ENCODE results near the gene CD300E.
"Not testable (repeated sequence)": the region's sequence is repeated elsewhere in the genome, so short reads cannot be mapped to it uniquely, and the experiment has no call there.

Gene CD300E

GRCh38 chr17:74598346-74599022 lies 25.1 kb downstream of the CD300E start:
- DNase-seq: no peak

- DNase-seq: no peak
These were observed 26.3 kb downstream of the CD300E start for GRCh38 chr17:74597069-74597790.

GRCh38 chr17:74595037-74595750 lies 28.3 kb downstream of the CD300E start:
- DNase-seq: no peak

DNA sequence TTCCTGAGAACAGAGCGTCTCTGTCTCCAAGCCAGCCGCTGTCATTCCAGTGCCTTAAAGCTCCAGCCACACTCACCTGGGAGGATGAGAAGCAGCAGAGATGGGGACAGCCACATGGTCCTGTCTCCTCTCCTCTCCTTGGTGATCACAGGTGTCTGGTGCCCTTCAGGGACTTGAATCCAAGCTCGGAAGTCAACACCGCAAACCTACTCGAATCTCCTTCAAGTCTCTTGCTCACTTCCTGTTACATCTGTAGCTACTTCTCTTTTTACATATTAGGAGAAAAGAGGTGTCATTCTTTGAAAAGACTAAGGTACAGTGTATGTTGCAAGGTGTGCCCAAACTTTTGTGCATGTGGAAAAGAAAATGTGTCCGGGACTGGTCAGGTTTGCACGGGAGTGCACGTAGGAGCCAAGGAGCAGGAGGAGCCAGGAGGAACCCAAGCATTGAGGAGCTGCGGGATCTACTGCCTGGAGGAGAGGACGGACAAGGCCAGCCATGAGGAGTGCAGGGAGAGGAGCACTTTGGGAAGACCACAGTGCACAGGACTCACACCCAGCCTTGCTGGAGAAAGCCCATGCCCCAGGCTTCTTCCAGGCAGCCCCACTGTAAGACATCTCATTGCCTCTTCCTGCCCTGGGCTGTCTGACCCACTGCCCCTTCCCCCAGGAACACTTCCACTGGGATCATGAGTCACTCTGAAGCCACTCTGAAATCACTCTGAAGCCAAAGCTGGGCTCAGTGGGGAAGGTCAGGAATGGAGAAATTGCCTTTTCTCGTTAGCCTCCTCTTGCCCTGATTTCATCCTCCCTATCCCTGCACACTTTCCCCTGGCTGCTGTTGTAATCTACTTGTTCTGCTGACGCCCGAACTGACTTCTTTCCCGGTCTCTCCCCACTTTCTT lies 31.2 kb downstream of the CD300E start, which contains the start of gene CD300LD:
TSS of gene CD300LD (minus strand) at position 197 of the 904 bp plus-strand sequence. CDS start at position 116, 81 bp downstream.
- no peak for DNase-seq

DNA sequence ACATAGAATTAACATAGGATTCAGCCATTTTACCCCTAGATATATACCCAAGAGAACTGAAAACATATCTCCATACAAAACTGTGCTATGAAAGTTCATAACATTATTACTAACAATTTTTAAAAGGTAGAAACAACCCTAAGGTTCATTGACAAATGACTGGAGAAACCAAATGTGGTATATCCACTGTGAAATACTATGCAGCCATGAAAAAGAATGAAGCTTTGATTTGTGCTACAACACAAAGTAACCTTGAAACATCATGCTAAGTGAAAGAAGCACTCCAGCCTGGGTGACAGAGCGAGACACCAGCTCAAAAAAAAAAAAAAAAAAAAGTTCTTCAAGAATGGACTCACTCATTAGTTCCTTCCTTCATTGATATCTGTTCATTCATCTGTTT lies 32.0 kb downstream of the CD300E start:
- no peak for DNase-seq

DNA sequence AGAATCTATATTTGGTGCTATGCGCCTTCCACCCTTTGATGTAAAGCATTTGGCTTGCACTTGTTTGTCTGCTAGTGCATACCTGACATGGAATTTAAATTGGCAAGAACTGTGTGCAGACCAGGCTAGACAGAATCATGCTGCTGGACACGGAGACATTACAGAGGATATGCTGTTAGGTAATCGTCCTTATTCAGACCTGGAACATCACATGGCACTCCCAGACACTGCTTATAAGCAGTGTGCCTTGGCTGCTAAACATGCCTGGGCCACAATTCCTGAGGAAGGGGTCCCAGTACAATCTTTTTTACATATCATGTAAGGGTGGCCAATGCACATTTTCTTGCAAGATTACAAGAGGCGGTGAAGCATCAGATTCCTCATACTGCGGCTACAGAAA lies 37.8 kb downstream of the CD300E start:
- no peak for DNase-seq

- no peak for DNase-seq
These were observed 39.1 kb downstream of the CD300E start for GRCh38 chr17:74584292-74585060.

DNA sequence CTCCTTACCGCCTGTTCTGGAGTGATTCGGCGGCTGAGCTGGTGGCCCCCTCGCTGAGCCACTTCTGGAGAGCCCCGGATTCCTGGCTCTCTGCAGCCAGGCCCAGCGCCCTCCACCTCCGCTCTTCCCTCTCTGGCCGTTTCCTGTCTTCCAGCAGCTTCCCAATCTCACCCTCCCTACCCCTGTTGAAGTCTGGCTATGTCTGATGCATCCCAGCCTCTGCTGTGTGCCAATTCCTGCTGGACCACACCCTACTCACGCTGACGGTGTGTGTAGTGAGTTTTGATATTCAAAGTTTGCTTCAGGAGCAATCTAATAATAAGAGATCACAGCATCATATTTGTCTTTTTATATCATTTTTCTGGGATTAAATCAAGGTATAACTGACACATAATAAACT lies 40.9 kb downstream of the CD300E start:
- no peak for DNase-seq

DNA sequence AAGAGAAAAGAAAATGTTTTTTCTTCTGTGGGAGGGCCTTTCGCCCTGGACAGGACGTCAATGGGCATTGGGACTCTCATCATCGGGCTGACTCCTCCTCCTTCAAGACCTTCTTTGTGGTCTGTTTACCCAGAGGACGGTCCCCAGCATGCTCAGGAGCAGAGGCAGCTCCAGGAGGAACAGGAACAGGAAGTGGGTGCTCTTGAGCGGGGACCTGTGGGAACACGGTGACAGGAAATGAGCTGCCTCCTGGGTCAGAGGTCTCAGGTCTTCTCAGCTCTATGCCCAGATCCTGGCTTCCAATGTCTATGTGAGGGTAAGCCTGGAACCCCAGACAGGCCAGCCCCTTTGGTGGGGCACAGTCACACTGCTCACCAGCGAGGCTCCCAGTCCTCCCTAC lies 43.6 kb downstream of the CD300E start:
- no peak for DNase-seq

DNA sequence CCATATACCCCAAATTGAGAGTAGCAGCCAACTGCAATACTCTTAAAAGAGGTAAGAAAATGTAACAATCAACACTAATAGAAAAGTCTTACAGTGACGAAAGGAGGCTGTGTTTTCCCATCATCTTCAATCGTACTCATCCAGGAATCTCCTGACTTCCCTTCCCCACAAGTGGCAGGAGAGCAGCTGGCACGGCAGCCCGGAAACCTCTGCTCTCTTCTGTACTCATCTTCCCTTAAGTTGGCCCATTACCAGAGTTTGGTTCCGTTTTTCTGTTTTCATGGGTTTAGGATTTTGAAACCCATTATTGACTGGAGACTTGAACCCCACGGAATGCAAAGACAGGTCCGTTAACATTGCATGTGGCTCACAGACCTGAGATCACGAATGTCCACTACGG lies 44.6 kb downstream of the CD300E start:
- DNase-seq: no peak

- no peak for DNase-seq
These were observed 48.9 kb downstream of the CD300E start for GRCh38 chr17:74574489-74575142.

- DNase-seq: not testable (repeated sequence)
These were observed 49.9 kb downstream of the CD300E start for GRCh38 chr17:74573635-74574034.

GRCh38 chr17:74573169-74573568 lies 50.4 kb downstream of the CD300E start:
- DNase-seq: no peak

DNA sequence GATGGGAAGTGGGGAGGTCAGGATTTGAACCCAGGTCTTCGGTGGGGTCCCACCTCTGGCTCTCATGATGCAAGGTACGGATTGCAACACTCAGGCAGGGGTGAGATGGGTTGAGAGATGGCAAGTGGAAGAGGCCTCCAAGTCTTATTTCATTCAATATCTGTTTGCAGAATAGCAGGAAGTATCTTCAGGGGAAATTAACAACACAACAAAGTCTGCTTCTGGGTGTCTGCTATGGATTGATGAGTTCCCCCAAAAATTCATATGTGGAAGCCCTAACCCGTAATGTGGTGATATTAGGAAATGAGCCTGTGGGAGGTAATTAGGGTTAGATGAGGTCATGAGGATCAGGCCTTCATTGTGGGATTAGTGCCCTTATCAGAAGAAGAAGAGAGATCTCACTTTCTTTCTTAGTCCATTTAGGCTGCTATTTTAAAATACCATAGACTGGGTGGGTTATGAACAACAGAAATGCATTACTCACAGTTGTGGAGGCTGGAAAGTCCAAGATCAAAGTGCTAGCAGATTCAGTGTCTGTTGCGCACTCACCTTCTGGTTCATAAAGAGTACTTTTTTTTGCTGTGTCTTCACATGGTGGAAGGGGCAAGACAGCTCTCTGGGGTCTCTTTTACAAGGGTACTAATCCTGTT lies 51.8 kb downstream of the CD300E start:
- DNase-seq: no peak

GRCh38 chr17:74569020-74570003 lies 54.2 kb downstream of the CD300E start:
- DNase-seq: no peak

DNA sequence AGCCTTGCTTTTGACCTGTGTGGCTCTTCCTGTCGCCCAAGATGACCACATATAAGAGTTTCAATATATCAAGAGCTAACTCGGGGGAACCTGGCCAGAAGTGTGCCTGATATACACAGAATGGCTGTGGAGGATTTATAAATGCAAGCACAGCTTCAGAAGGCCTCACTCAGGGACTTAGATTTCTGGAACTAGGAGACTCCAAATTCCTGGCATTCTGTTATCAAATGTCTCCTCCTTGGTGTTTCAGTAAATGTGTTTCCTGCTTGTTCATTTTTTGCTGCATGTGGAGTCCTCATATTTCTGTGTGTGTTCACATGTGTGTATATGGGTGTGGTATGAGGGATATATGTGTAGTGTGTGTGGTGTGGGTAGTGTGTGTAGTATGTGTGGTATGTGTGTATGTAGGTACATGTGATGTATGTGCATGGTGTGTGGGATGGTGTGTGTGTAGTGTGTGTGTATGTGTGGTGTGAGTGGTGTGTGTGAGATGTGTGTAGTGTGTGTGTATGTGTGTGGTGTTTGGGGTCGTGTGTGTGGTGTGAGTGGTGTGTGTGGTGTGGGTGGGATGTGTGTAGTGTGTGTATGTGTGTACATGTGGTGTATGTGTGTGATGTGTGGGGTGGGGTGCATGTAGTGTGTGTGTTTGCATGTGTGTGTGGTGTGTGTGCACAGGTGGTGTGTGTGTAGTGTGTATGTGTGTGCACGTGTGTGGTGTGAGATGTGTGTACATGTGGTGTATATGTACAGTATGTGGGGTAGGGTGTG lies 55.2 kb downstream of the CD300E start:
- no peak for DNase-seq

DNA sequence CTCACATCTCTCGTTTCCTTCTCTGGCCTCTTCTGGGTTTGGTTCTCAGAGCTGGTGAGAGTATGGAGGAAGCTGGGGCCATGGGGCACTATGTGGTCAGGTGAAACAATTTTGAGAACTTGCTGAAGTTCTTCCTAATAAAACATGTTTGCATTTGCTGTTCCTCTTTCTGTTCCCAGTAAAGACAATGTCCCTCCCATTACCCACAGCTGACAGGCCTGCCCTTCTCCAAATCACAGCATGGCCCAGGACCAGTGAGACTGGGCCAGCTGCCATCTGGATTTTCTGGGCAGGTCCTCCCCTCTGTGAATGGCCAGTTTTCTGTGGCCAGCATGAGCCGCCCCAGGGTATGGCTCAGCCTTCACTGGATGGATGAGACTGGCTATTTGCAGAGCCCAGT lies 56.1 kb downstream of the CD300E start, which contains the start of gene CD300H:
TSS of gene CD300H (minus strand) at position 113 of the 400 bp plus-strand sequence.
- DNase-seq: no peak

DNA sequence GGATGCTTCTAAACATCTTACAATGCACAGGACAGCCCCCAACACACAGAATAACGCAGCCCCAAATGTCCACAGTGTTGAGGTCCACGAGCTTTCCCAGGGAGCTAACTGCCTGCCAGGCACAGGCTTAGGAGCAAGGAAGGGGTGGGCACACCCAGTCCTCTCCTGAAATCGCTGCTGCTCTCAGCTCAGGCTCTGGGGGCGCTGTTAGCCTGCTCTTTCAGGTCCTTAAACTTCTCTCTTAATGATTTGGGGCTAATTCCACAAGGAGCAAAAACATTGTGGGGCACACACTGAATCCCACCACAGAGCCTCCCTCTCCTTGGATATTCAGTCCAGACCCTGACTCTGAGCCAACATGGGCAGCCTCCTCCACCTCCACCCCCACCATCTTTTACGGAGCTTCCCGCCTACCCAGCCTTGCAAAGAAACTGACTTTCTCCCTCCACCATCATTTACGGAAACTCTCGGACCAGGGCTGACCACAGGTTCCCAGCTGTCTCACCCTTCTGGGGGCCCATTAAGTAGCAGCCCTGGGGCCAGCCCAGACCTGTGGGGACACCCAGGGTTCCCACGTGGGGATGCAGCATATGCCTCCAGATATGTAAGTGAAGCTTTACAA lies 57.3 kb downstream of the CD300E start:
- no peak for DNase-seq

Data from right kidney (tissue), 1 donor.